B cell (primary cell): ENCODE measurements around the gene FNDC3A. TPM values are rescaled to one million over a fixed set of nuclear protein-coding genes. Genes with fewer than 3 reads are reported as not detected.

Experiments used
- ATAC-seq: fragments of 200-7000 bp; cut with Tn5 transposase; one replicate; pipeline ENCODE4 v1.10.0; 2021; ENCODE audit warnings: low read depth, mild to moderate bottlenecking, moderate number of reproducible peaks, moderate library complexity
- CTCF ChIA-PET: fragments of 350-600 bp; sonication (Branson Sonifier 250); formaldehyde crosslinking; loops from one replicate; lab custom pipeline; 2021; ENCODE audit warnings: antibody characterized with exemption, inconsistent platforms; lab: Charles Lee
- POLR2A ChIA-PET: fragments of 350-600 bp; sonication (Branson Sonifier 250); formaldehyde crosslinking; loops from one replicate; lab custom pipeline; 2021; ENCODE audit warnings: antibody characterized with exemption; lab: Charles Lee
- DNase-seq: peaks from one replicate; pipeline ENCODE4 v3.0.0; 2013
- H2AFZ ChIP-seq: 2 replicates; pipeline ENCODE4 v1.6.1; 2012; ENCODE audit warnings: mild to moderate bottlenecking, low read depth, low read length; ENCODE audit not compliant: insufficient read depth, poor library complexity, severe bottlenecking
- H3K27ac ChIP-seq, 2 donors: 1 replicate in 1 of 2; 2 replicates in 1 of 2; pipeline ENCODE4 v1.5.1; 2012 to 2013; ENCODE audit warnings: low read length in 2 of 2, mild to moderate bottlenecking in 2 of 2, moderate library complexity in 1 of 2
- H3K27me3 ChIP-seq, 4 experiments: fragments of 200-600 bp in 1 of 4; sonication (generic) in 1 of 4; replicated peaks in 1 of 4; 1 replicate in 2 of 4; 2 replicates in 2 of 4; pipeline versions ENCODE4 v1.6.1 to v1.7.0; 2013 to 2016; ENCODE audit warnings: low read length in 3 of 4, mild to moderate bottlenecking in 2 of 4, mixed read lengths in 1 of 4, moderate library complexity in 1 of 4; ENCODE audit not compliant: insufficient read depth in 4 of 4, control insufficient read depth in 3 of 4; ENCODE audit errors: control extremely low read depth in 1 of 4
- H3K36me3 ChIP-seq, 2 experiments: replicated peaks in 1 of 2; 1 replicate in 1 of 2; 2 replicates in 1 of 2; pipeline versions ENCODE4 v1.6.1 to v1.7.1; 2013; ENCODE audit warnings: low read length in 1 of 2; ENCODE audit not compliant: insufficient read depth in 2 of 2, control insufficient read depth in 1 of 2; ENCODE audit errors: control extremely low read depth in 1 of 2, extremely low read depth in 1 of 2
- H3K4me1 ChIP-seq, 2 donors: fragments of 200-600 bp in 1 of 2; sonication (generic) in 1 of 2; 1 replicate in 1 of 2; 2 replicates in 1 of 2; pipeline versions ENCODE4 v1.5.1 to v1.6.1; 2013 to 2017; ENCODE audit warnings: low read length in 2 of 2; ENCODE audit not compliant: control insufficient read depth in 2 of 2, insufficient read depth in 2 of 2
- H3K4me2 ChIP-seq: replicated peaks from 2 replicates; pipeline ENCODE3; 2012; ENCODE audit warnings: mild to moderate bottlenecking, low read depth, low read length; ENCODE audit not compliant: poor library complexity, severe bottlenecking
- H3K4me3 ChIP-seq, 5 experiments: fragments of 200-600 bp in 1 of 5; sonication (generic) in 1 of 5; 1 replicate in 3 of 5; 2 replicates in 2 of 5; pipeline versions ENCODE4 v1.5.1 to v1.7.0; 2011 to 2016; ENCODE audit warnings: low read length in 4 of 5, mild to moderate bottlenecking in 4 of 5, low read depth in 2 of 5, control low read depth in 1 of 5, moderate library complexity in 1 of 5; ENCODE audit not compliant: insufficient read depth in 1 of 5; ENCODE audit errors: control extremely low read depth in 1 of 5, extremely low read depth in 1 of 5
- H3K79me2 ChIP-seq: fragments of 200-600 bp; sonication (generic); one replicate; pipeline ENCODE4 v1.6.0; 2016; ENCODE audit warnings: low read length; ENCODE audit not compliant: control insufficient read depth, insufficient read depth
- H3K9ac ChIP-seq: fragments of 200-600 bp; sonication (generic); 2 replicates; pipeline ENCODE4 v1.6.1; 2017; ENCODE audit warnings: mild to moderate bottlenecking, low read length, moderate library complexity
- H3K9me3 ChIP-seq, 3 donors: one replicate each; pipeline versions ENCODE4 v1.6.1 to v1.7.1; 2013; ENCODE audit warnings: low read length in 2 of 3; ENCODE audit not compliant: control insufficient read depth in 2 of 3, insufficient read depth in 1 of 3; ENCODE audit errors: control extremely low read depth in 1 of 3
- H4K20me1 ChIP-seq: 2 replicates; pipeline ENCODE4 v1.6.0; 2012; ENCODE audit warnings: mild to moderate bottlenecking, low read length; ENCODE audit not compliant: insufficient read depth, control insufficient read depth, poor library complexity, severe bottlenecking
- H3K27ac Mint-ChIP-seq: one replicate; pipeline ENCODE4 v1.8.0; 2021; ENCODE audit warnings: mixed read lengths
- H3K27me3 Mint-ChIP-seq: one replicate; pipeline ENCODE4 v1.8.0; 2021; ENCODE audit warnings: mixed read lengths
- H3K4me1 Mint-ChIP-seq: one replicate; pipeline ENCODE4 v1.8.0; 2021; ENCODE audit warnings: mixed read lengths
- H3K4me3 Mint-ChIP-seq: one replicate; pipeline ENCODE4 v1.8.0; 2021; ENCODE audit warnings: mixed read lengths
- H3K9me3 Mint-ChIP-seq: one replicate; pipeline ENCODE4 v1.8.0; 2022; ENCODE audit warnings: mixed read lengths; ENCODE audit not compliant: insufficient read depth
- EZH2 ChIP-seq: IDR thresholded peaks from 2 replicates; pipeline ENCODE4 v1.6.1; 2012; ENCODE audit warnings: borderline replicate concordance, low read depth, mild to moderate bottlenecking, moderate library complexity, low read length; ENCODE audit not compliant: insufficient read depth, poor library complexity, severe bottlenecking
- WGBS: methylation state at CpG from one replicate; pipeline ENCODE4 v1.1.5; 2013; ENCODE audit warnings: missing lambda C conversion rate; ENCODE audit not compliant: insufficient coverage; 5-methylcytosine and 5-hydroxymethylcytosine counted together
- intact Hi-C: fragments of 100-400 bp; cut with micrococcal nuclease; formaldehyde crosslinking; loops from one replicate; pipeline ENCODE4 v1.10.0; 2022
- polyA plus RNA-seq: library from polyadenylated mRNA; depleted of rRNA; stranded (reverse); fragments of >200 nt; gene quantifications from 2 replicates; pipeline ENCODE4 v1.2.3, GENCODE V29; 2012
- total RNA-seq, 2 donors: library from RNA; stranded (reverse); fragments of 120-200 nt in 1 of 2; gene quantifications; 1 replicate in 1 of 2; 2 replicates in 1 of 2; pipeline versions ENCODE4 v1.2.3 to v1.2.4, GENCODE V29; 2013 to 2022
- TF ChIP-seq, protein P1 (sequence below): fragments of 200-600 bp; IDR thresholded peaks from one replicate; pipeline ENCODE4 v1.8.0; 2022; ENCODE audit warnings: antibody characterized with exemption, mild to moderate bottlenecking

The FNDC3A gene
- total and polyA plus RNA-seq, 2 donors (not counting 1 experiment from before 2014, with no cell fraction given): 13.5 to 37.1 TPM

DNA sequence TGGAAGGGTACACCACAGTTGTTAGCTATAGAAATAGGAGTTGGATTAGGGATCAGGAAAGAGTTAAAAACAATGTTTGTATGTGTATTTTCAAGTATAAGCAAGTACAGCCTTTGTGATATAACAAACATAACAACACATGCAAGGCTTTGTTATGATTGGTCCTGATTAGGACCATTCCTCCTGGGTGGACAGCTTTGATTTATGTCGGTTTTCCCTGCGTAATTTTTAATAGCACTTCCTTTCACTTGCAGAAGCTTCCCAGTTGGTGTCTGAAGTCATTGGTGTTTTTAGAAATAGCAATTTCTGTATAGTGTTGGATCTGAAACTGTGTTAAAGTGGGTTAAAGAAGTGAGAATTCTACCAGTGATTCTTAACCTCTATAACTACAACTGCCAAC is 10.0 kb downstream of the FNDC3A start:
- no peak overlapping the region for H3K9ac ChIP-seq
- peaks cover 20% of the 10 kb centered on the region for H3K4me1 Mint-ChIP-seq
- peaks cover 50% of the 10 kb centered on the region for H4K20me1 ChIP-seq
- peaks cover under 1% of the 10 kb centered on the region for H3K9me3 Mint-ChIP-seq
- no peak overlapping the region for H2AFZ ChIP-seq
- peaks cover 0 to 9% (median 0%) of the 10 kb centered on the region in 3 donors for H3K9me3 ChIP-seq
- ChIA-PET POLR2A (interaction anchor here (0.7 kb wide), 1 partner anchor 13 kb away, joined by 8 read pairs; no protein-coding TSS in a partner anchor), CTCF (no interaction called here)
- peaks cover 0 to 6% of the 10 kb centered on the region in 2 experiments for H3K36me3 ChIP-seq
- H3K4me2 ChIP-seq: no peak overlapping the region
- intact Hi-C loops: no loop called here
- peaks cover under 1 to 4% of the 10 kb centered on the region in 2 donors for H3K4me1 ChIP-seq
- H3K4me3 Mint-ChIP-seq: no peak overlapping the region
- ATAC-seq (no peak), DNase-seq (no peak)
- WGBS: no CpG with 5 or more reads among the region's 2 CpGs
- H3K27ac Mint-ChIP-seq: no peak overlapping the region
- H3K27me3 ChIP-seq: no peaks in the 10 kb centered on the region
- peaks cover 90% of the 10 kb centered on the region for H3K79me2 ChIP-seq
- TF ChIP-seq, protein P1, sequence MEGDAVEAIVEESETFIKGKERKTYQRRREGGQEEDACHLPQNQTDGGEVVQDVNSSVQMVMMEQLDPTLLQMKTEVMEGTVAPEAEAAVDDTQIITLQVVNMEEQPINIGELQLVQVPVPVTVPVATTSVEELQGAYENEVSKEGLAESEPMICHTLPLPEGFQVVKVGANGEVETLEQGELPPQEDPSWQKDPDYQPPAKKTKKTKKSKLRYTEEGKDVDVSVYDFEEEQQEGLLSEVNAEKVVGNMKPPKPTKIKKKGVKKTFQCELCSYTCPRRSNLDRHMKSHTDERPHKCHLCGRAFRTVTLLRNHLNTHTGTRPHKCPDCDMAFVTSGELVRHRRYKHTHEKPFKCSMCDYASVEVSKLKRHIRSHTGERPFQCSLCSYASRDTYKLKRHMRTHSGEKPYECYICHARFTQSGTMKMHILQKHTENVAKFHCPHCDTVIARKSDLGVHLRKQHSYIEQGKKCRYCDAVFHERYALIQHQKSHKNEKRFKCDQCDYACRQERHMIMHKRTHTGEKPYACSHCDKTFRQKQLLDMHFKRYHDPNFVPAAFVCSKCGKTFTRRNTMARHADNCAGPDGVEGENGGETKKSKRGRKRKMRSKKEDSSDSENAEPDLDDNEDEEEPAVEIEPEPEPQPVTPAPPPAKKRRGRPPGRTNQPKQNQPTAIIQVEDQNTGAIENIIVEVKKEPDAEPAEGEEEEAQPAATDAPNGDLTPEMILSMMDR: no peak
- no peaks in the 10 kb centered on the region for H3K27me3 Mint-ChIP-seq
- no peak overlapping the region for H3K27ac ChIP-seq
- H3K4me3 ChIP-seq: no peak overlapping the region

DNA sequence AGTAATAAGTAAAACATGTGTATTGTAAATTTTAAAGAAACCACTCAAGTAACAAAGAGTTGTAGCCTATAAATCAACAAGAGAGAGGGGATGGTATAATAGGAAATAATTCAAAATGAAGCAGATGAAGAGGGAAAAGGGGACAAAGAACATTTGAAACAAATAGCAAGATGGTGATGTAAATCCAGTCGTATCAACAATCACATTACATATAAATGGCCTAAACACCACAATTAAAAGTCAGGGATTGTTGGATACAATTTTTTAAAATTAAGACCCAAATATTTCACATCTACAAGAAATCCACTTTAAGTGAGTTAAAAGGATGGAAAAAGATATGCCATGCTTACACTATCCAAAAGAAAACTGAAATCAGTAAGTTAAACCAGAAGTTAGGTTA is 15.2 kb downstream of the FNDC3A start:
- CTCF ChIA-PET: no interaction called here
- H3K4me1 Mint-ChIP-seq: peaks cover 6% of the 10 kb centered on the region
- no peak for DNase-seq
- Histone ChIP-seq H3K79me2 (peaks cover 66% of the 10 kb centered on the region), H3K4me3 (no peak overlapping the region), H2AFZ (no peak overlapping the region), H3K9ac (no peak overlapping the region), H3K36me3 (peaks cover 0 to 6% of the 10 kb centered on the region in 2 experiments), H3K4me1 (no peaks in the 10 kb centered on the region), H3K27ac (no peak overlapping the region), H4K20me1 (peaks cover 42% of the 10 kb centered on the region), H3K4me2 (no peak overlapping the region), H3K27me3 (no peaks in the 10 kb centered on the region), H3K9me3 (peaks cover 0 to 13% (median 1%) of the 10 kb centered on the region in 3 donors)
- no peak for ATAC-seq
- peaks cover 2% of the 10 kb centered on the region for H3K9me3 Mint-ChIP-seq
- no peaks in the 10 kb centered on the region for H3K27me3 Mint-ChIP-seq
- POLR2A ChIA-PET: no interaction called here
- TF ChIP-seq, protein P1: no peak
- no peak for TF ChIP-seq EZH2
- WGBS: no CpG with 5 or more reads among the region's 1 CpG
- intact Hi-C loops: no loop called here
- no peak overlapping the region for H3K27ac Mint-ChIP-seq
- no peak overlapping the region for H3K4me3 Mint-ChIP-seq
